Loucy (cell line): ENCODE data around the gene LSP1.

ENCODE experiments used
- H2AFZ ChIP-seq: fragments of 200-600 bp; sonication (generic); 2 replicates; pipeline ENCODE4 v1.6.0; 2016; ENCODE audit warnings: antibody characterized with exemption, mild to moderate bottlenecking, low read length, moderate library complexity
- H3F3A ChIP-seq: fragments of 200-600 bp; 2 replicates; pipeline ENCODE4 v1.6.0; 2016; ENCODE audit warnings: antibody characterized with exemption, low read depth, mild to moderate bottlenecking
- H3K27me3 ChIP-seq: fragments of 200-600 bp; sonication (generic); 2 replicates; pipeline ENCODE4 v1.6.1; 2014; ENCODE audit warnings: low read length, mild to moderate bottlenecking; ENCODE audit not compliant: insufficient read depth, poor library complexity, severe bottlenecking
- H3K36me3 ChIP-seq: fragments of 200-600 bp; sonication (generic); 2 replicates; pipeline ENCODE4 v1.6.1; 2016; ENCODE audit warnings: low read length; ENCODE audit not compliant: insufficient read depth
- H3K4me1 ChIP-seq: fragments of 200-600 bp; sonication (generic); 2 replicates; pipeline ENCODE4 v1.5.1; 2014; ENCODE audit warnings: low read length, mild to moderate bottlenecking; ENCODE audit not compliant: insufficient read depth, poor library complexity, severe bottlenecking
- H3K4me2 ChIP-seq: fragments of 200-600 bp; sonication (generic); 2 replicates; pipeline ENCODE4 v1.6.0; 2014; ENCODE audit warnings: antibody characterized with exemption, low read length, low read depth, mild to moderate bottlenecking; ENCODE audit not compliant: poor library complexity, severe bottlenecking
- H3K4me3 ChIP-seq: fragments of 200-600 bp; sonication (generic); 2 replicates; pipeline ENCODE4 v1.5.1; 2014; ENCODE audit warnings: low read length, mild to moderate bottlenecking, mixed read lengths; ENCODE audit not compliant: poor library complexity, severe bottlenecking
- H3K79me2 ChIP-seq: fragments of 200-600 bp; sonication (generic); 2 replicates; pipeline ENCODE4 v1.6.1; 2014; ENCODE audit warnings: low read length; ENCODE audit not compliant: insufficient read depth
- H3K9ac ChIP-seq: fragments of 200-600 bp; sonication (generic); 2 replicates; pipeline ENCODE4 v1.6.0; 2014; ENCODE audit warnings: mild to moderate bottlenecking, low read depth, low read length, moderate library complexity; ENCODE audit not compliant: poor library complexity, severe bottlenecking
- H3K9me2 ChIP-seq: fragments of 200-600 bp; sonication (generic); replicated peaks from 2 replicates; pipeline ENCODE4 v1.6.1; 2016; ENCODE audit warnings: low read depth, low read length, mixed read lengths
- H3K9me3 ChIP-seq: fragments of 200-600 bp; sonication (generic); 2 replicates; pipeline ENCODE4 v1.6.1; 2014; ENCODE audit warnings: mild to moderate bottlenecking, antibody characterized with exemption, low read length, low read depth; ENCODE audit not compliant: insufficient read depth
- H4K20me1 ChIP-seq: fragments of 200-600 bp; sonication (generic); 2 replicates; pipeline ENCODE4 v1.6.0; 2014; ENCODE audit warnings: antibody characterized with exemption, low read length, mild to moderate bottlenecking; ENCODE audit not compliant: insufficient read depth, poor library complexity, severe bottlenecking
- EZH2phosphoT487 ChIP-seq: fragments of 200-600 bp; IDR thresholded peaks from 2 replicates; pipeline ENCODE4 v1.6.1; 2018; ENCODE audit warnings: antibody characterized with exemption, mild to moderate bottlenecking, moderate library complexity, borderline replicate concordance
- TF ChIP-seq, protein P1 (sequence below): fragments of 200-600 bp; sonication (generic); conservative IDR thresholded peaks from 2 replicates; pipeline ENCODE4 v1.5.1; 2014; ENCODE audit warnings: mild to moderate bottlenecking, antibody characterized with exemption, low read length

The LSP1 gene

DNA sequence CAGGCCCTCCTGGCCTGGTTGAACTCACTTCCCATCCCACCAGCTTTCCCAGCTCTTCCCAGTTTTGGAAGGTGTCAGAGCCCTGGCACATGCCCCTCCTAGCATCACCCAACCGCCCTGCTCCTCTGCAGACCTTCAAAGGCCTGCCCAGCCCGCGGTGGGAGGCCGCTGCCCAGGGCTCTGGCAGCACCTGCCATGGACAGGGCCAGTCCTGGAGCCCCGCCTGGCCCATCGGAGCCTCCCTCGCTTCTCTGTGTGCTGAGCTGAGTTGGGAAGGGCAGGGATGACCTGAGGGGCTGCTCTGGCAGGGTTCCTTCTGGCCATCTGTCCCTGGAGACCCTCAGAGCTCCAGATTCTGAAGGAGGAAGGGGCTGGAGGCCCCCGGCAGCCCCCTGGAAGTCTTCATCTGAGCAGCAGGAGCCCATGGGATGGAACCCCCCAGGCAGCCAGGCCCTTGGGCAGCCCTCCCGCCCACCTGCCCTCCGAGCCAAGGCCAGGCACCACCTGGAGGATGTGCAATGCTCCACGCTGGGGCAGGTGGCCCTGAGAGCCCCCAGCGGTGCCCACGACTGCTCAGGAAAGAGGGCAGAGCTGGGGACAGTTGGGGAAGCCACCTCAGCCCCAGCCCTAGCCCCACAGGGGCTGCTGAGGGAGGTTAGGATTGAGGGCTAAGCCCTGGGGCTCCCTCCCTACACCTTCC is 3.6 kb downstream of the LSP1 start:
- H3K4me3 ChIP-seq = peak overlapping the region; percentile 22
- no peak for TF ChIP-seq EZH2phosphoT487
- TF ChIP-seq, protein P1, sequence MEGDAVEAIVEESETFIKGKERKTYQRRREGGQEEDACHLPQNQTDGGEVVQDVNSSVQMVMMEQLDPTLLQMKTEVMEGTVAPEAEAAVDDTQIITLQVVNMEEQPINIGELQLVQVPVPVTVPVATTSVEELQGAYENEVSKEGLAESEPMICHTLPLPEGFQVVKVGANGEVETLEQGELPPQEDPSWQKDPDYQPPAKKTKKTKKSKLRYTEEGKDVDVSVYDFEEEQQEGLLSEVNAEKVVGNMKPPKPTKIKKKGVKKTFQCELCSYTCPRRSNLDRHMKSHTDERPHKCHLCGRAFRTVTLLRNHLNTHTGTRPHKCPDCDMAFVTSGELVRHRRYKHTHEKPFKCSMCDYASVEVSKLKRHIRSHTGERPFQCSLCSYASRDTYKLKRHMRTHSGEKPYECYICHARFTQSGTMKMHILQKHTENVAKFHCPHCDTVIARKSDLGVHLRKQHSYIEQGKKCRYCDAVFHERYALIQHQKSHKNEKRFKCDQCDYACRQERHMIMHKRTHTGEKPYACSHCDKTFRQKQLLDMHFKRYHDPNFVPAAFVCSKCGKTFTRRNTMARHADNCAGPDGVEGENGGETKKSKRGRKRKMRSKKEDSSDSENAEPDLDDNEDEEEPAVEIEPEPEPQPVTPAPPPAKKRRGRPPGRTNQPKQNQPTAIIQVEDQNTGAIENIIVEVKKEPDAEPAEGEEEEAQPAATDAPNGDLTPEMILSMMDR = no peak
- H3K4me1 ChIP-seq = peaks cover 10% of the 10 kb centered on the region
- H4K20me1 ChIP-seq = peaks cover 11% of the 10 kb centered on the region
- H3K4me2 ChIP-seq = peak overlapping the region; percentile 72
- H3K9ac ChIP-seq = peak overlapping the region; percentile 6
- peaks cover 65% of the 10 kb centered on the region; the same call in 1 of the 2 replicates for H3K79me2 ChIP-seq
- no peaks in the 10 kb centered on the region for H3K9me3 ChIP-seq
- H2AFZ ChIP-seq = no peak overlapping the region
- H3F3A ChIP-seq = no peaks in the 10 kb centered on the region
- no peaks in the 10 kb centered on the region for H3K27me3 ChIP-seq
- H3K9me2 ChIP-seq = no peaks in the 10 kb centered on the region
- H3K36me3 ChIP-seq = no peaks in the 10 kb centered on the region

DNA sequence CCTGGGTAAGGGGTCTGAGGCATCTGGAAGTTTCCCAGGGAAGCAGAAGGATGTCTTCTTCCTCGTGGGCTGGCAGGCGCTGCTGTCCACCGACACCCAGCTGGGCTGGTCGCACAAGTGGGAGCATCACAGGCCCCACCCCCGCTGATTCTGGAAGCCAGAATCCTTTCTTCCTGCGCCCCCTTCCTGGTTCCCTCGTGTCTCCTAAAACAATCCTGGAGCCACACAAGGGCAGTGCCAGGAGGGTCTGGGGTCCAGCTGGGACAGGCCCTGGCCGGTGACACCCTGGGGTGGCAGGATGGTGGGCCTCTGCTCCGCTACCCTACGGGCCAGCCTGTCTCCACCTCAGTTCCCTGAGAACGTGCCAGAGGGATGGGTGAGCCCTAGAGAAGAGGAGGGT is 4.2 kb downstream of the LSP1 start:
- Histone ChIP-seq H3K4me3 (no peak overlapping the region), H3K4me1 (peaks cover 7% of the 10 kb centered on the region), H3K36me3 (no peaks in the 10 kb centered on the region), H3K9me2 (no peaks in the 10 kb centered on the region), H4K20me1 (peaks cover 11% of the 10 kb centered on the region), H3K9ac (no peak overlapping the region), H3K27me3 (no peaks in the 10 kb centered on the region), H3K9me3 (no peaks in the 10 kb centered on the region), H3K79me2 (peaks cover 71% of the 10 kb centered on the region; the same call in 1 of the 2 replicates), H3K4me2 (no peak overlapping the region), H2AFZ (no peak overlapping the region), H3F3A (no peaks in the 10 kb centered on the region)
- no peak for TF ChIP-seq EZH2phosphoT487
- TF ChIP-seq, protein P1 = no peak

DNA sequence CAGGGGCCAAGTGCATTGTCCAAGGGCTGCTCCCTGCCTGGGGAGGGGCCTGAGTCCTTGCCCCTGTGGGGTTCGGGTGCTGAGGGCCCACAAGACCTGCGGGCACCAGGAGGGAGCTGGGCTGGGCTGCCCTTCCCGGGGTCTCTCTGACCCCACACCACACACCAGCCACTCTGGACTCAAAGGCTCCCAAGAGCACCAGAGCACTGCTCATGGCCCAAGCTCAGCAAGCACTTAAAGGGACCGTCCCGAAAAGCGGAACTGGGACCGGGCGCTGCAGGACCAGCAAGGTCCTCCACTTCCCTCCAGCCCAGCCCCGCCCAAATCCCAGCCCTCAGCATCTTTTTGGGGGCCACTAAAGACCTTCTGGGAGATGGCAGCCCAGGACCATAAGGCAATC is 5.3 kb downstream of the LSP1 start:
- Histone ChIP-seq H3K4me2 (no peak overlapping the region), H3F3A (no peaks in the 10 kb centered on the region), H2AFZ (no peak overlapping the region), H4K20me1 (peaks cover 11% of the 10 kb centered on the region), H3K36me3 (no peaks in the 10 kb centered on the region), H3K9ac (no peak overlapping the region), H3K27me3 (no peaks in the 10 kb centered on the region), H3K79me2 (peaks cover 77% of the 10 kb centered on the region; the same call in 1 of the 2 replicates), H3K9me2 (no peaks in the 10 kb centered on the region), H3K4me1 (no peaks in the 10 kb centered on the region), H3K9me3 (no peaks in the 10 kb centered on the region), H3K4me3 (no peak overlapping the region)
- TF ChIP-seq EZH2phosphoT487 = no peak
- TF ChIP-seq, protein P1 = no peak
